RWPE1 (cell line): ENCODE data around the gene TM2D3.

Source experiments
- CTCF ChIA-PET: fragments of 350-600 bp; sonication (Branson Sonifier 250); formaldehyde crosslinking; extraction: SDS; loops from one replicate; lab custom pipeline; 2021; lab: Yijun Ruan, JAX
- POLR2A ChIA-PET: fragments of 400-600 bp; formaldehyde crosslinking; extraction: SDS; loops from one replicate; lab custom pipeline; 2020; ENCODE audit warnings: antibody characterized with exemption; ENCODE audit not compliant: low non-redundant PET; lab: Yijun Ruan, JAX
- DNase-seq: peaks from one replicate; pipeline ENCODE4 v3.0.0; 2012; ENCODE audit warnings: low spot score
- H3K27ac ChIP-seq: fragments of 450-650 bp; 2 replicates; pipeline ENCODE4 v1.5.1; 2017
- TF ChIP-seq, protein P1 (sequence below): fragments of 450-650 bp; conservative IDR thresholded peaks from 2 replicates; pipeline ENCODE4 v1.5.1; 2017; ENCODE audit warnings: low read depth, mild to moderate bottlenecking

TM2D3 gene

GRCh38 chr15:101596633-101597032, 55.5 kb downstream of the TM2D3 start:
- DNase-seq, result no peak
- H3K27ac ChIP-seq, result no peak overlapping the region
- ChIA-PET CTCF (interaction anchor here (1.2 kb wide), 1 partner anchor 193 kb away, joined by 4 read pairs; no protein-coding TSS in a partner anchor), POLR2A (no interaction called here)
- TF ChIP-seq, protein P1, sequence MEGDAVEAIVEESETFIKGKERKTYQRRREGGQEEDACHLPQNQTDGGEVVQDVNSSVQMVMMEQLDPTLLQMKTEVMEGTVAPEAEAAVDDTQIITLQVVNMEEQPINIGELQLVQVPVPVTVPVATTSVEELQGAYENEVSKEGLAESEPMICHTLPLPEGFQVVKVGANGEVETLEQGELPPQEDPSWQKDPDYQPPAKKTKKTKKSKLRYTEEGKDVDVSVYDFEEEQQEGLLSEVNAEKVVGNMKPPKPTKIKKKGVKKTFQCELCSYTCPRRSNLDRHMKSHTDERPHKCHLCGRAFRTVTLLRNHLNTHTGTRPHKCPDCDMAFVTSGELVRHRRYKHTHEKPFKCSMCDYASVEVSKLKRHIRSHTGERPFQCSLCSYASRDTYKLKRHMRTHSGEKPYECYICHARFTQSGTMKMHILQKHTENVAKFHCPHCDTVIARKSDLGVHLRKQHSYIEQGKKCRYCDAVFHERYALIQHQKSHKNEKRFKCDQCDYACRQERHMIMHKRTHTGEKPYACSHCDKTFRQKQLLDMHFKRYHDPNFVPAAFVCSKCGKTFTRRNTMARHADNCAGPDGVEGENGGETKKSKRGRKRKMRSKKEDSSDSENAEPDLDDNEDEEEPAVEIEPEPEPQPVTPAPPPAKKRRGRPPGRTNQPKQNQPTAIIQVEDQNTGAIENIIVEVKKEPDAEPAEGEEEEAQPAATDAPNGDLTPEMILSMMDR, result no peak
